CD4-positive, alpha-beta T cell treated with Interferon gamma for 1 hour (primary cell): ENCODE results near the gene HSPA5.
A peak's percentile ranks its signal among the peaks of the same experiment; 100 is the strongest.
"Not testable (repeated sequence)": the region's sequence is repeated elsewhere in the genome, so short reads cannot be mapped to it uniquely, and the experiment has no call there.

ENCODE experiments used
- DNase-seq: peaks from one replicate; pipeline ENCODE4 v3.0.0-alpha.2; 2020

Gene HSPA5

DNA sequence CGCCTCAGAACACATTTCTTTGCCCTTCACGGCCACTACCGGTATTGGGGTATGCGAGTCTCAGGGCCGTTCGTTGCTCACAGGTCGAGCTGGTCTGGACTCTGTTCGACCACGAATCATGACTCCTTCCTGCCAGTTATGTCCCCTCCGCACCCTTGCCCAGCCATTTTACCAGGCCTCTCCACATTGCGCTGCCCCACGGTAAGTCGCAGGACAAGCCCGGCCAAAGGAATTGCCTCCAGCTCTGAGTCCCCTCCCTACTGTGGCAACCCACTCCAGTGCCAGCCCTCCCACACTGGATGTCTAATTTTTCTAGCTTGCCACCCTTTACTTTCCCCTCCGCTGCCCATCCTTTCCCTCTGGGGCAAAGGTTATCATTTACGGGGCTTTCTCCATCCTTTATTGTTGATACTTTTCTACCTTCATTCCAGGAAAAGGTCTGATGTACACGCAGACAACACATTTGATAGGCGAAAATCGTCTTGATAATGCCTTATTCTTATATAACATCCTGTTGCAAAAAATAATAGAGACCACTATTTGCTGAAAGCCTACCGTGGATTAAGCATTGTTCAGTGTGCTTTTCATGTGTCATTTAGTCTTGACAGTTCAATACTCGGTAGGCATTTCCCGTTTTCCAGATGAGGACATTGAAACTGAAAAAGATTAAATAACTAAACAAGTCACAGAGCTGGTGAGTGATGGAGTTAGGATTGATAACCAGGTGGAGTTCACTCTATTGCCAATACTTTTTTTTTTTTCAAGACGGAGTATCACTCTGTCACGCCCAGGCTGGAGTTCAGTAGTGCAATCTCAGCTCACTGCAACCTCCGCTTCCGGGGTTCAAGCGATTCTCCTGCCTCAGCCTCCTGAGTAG lies 958 bp upstream of the HSPA5 start:
- DNase-seq: no peak

DNA sequence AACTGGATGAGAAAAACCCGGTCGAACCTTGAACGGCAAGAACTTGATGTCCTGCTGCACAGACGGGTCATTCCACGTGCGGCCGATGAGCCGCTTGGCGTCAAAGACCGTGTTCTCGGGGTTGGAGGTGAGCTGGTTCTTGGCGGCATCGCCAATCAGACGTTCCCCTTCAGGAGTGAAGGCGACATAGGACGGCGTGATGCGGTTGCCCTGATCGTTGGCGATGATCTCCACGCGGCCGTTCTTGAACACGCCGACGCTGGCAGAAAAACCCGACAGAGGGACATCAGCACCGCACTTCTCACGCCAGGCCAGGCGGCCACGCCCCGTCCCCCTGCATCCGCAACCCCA lies 519 bp downstream of the HSPA5 start:
- DNase-seq: peak; percentile 45

- no peak for DNase-seq
These were observed 1.2 kb downstream of the HSPA5 start for GRCh38 chr9:125239631-125240597.

GRCh38 chr9:125238915-125239446 lies 2.2 kb downstream of the HSPA5 start:
- no peak for DNase-seq

GRCh38 chr9:125238127-125238914 lies 2.8 kb downstream of the HSPA5 start:
- no peak for DNase-seq

GRCh38 chr9:125236520-125237159 lies 4.5 kb downstream of the HSPA5 start:
- not testable (repeated sequence) for DNase-seq

DNA sequence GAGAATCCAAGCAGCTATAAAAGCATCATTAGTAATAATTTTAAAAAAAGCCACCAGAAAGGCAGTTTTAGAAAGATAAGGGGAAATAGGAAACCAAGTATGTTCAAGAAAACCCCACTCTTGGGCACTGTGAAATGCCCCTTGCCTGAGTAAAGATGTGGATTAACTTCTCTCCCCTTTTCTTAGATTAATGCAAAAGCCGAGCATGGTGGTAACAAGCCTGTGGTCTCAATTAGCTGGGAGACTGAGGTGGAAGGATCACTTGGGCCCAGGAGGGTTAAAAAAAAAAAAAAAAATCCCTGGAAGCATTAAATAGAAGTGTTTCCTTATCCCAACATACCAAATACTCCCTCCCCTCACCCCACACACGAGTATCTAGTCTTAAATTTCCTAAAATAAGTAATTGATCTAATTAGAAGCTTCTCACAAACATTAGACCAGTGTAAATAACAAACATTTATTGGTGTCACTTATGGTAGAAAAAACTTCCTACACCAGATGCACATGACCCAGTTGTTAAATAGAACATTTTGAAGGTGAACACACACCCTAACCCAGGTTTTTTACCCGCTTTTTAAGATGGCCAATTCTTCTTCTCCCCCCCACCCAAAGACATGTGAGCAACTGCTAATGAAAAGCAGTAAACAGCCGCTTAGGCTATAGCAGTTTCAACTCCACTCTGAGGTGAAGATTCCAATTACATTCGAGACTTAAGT lies 5.2 kb downstream of the HSPA5 start:
- no peak for DNase-seq

- DNase-seq: not testable (repeated sequence)
These were observed 7.0 kb downstream of the HSPA5 start for GRCh38 chr9:125234099-125234498.

- no peak for DNase-seq
These were observed 7.5 kb downstream of the HSPA5 start for GRCh38 chr9:125233678-125234077.

- DNase-seq: no peak
These were observed 13.4 kb downstream of the HSPA5 start for GRCh38 chr9:125227761-125228160.

DNA sequence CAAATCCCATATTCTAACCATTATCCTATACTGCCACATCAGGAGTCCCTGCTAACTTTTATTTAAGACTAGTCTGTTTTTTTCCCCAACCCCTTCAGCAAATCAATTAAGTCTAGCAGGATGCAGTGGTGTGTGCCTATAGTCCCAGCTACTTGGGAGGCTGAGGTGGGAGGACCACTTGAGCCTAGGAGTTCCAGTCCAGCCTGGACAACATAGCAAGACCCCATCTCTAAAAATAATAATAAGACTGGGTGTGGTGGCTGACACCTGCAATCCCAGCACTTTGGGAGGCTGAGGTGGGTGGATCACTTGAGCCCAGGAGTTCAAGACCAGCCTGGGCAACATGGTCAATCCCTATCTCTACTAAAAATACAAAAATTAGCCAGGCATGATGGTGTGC lies 16.3 kb downstream of the HSPA5 start:
- not testable (repeated sequence) for DNase-seq

DNA sequence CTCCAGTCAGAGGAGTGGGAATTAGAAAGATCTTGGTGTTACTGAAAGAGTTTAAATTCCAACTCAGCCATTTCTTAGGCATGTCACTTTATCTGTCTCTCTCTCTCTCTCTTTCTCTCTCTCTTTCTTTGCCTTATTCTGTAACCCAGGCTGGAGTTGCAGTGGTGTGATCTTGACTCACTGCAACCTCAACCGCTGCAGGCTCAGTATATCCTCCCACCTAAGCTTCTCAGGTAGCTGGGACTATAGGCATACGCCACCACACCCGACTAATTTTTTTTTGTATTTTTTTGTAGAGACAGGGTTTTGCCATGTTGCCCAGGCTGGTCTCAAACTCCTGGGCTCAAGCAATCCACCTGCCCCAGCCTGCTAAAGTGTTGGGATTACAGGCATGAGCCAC lies 22.5 kb downstream of the HSPA5 start:
- no peak for DNase-seq

DNA sequence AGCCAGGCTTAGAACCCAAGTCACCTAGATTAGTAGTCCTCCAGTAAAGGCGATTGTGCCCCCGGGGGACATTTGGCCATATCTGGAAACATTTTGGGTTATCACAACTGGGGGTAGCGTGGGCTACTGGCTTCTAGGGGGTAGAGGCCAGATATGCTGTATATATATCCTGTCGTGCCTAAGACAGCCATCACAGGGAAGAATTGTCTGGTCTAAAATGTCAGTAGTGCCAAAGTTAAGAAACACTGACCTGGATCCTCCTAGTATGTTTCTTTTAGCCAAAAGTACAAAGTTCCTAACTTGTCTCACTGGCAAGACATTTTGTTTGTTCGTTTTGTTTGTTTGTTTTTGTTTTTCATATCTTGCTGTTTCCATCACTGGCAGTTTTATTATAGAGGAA lies 27.0 kb downstream of the HSPA5 start:
- DNase-seq: no peak

GRCh38 chr9:125204477-125204876 lies 36.7 kb downstream of the HSPA5 start:
- DNase-seq: no peak

- DNase-seq: no peak
These were observed 38.1 kb downstream of the HSPA5 start for GRCh38 chr9:125202846-125203618.

GRCh38 chr9:125200216-125201047 lies 40.7 kb downstream of the HSPA5 start, which contains the start of gene RABEPK:
Gene RABEPK (plus strand): TSS chr9:125200542. CDS start chr9:125203014, 2,472 bp downstream.
- DNase-seq: peak; percentile 84

- not testable (repeated sequence) for DNase-seq
These were observed 45.6 kb downstream of the HSPA5 start for GRCh38 chr9:125195591-125195990.

DNA sequence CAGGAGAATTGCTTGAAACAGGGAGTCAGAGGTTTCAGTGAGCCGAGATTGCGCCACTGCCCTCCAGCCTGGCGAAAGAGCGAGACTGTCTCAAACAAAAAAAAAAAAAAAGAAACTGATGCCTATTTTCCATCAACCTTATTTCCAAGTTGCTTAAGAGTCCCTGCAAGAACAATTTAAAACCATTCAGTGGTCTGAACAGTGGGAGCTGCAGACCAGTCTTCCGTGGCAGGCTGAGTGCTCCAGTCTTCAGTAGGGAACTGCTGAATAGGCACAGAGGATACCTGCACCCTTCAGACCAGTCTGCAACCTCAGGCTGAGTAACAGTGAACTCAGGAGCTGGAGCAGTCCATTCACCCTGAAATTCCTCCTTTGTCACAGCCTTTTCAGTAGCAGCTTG lies 46.7 kb downstream of the HSPA5 start:
- DNase-seq: not testable (repeated sequence)

GRCh38 chr9:125190361-125190801 lies 50.8 kb downstream of the HSPA5 start:
- DNase-seq: no peak
